ENCODE results near the gene ZNF574.
A peak's percentile ranks its signal among the peaks of the same experiment; 100 is the strongest.

ZNF574 gene

DNA sequence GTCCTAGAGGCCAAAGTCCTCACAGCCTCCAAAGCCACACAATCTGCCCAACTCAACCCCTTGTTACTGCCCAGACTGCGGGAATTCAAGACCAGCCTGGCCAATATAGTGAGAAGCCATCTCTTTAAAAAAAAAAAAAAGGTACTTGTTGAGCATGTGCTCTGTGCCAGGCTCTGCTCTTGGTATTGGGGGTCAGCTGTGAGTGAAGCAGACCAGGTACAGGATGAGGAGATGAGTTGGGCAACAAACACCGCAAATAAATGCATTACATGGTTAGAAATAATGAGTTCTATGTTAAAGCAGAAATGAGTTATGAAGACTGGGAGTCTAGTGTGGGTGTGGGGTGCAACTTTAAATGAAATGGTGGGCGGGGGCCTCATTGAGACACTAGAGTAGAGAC, 15.8 kb upstream of the ZNF574 start:
- no peak for DNase-seq

GRCh38 chr19:42062381-42062780, 13.6 kb upstream of the ZNF574 start:
- no peak for DNase-seq

DNA sequence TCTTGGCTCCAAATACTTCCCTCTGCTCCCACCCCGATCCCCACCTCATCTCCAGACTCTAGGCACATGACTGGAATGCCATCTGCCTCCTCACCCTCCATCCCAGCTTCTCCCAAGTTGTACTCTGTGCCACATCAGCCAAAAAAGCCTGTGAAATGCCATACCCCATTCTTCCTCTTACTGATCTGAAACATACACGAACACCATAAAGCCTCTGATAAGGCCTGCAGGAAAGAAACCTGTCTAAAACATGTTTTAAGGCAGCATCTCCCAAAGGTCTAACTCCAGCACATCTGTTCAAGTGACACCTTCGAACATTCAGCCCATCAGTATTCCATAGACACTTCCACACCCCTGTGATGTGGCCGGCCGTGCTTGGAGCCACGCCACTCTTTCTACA, 11.5 kb upstream of the ZNF574 start:
- DNase-seq, result no peak

DNA sequence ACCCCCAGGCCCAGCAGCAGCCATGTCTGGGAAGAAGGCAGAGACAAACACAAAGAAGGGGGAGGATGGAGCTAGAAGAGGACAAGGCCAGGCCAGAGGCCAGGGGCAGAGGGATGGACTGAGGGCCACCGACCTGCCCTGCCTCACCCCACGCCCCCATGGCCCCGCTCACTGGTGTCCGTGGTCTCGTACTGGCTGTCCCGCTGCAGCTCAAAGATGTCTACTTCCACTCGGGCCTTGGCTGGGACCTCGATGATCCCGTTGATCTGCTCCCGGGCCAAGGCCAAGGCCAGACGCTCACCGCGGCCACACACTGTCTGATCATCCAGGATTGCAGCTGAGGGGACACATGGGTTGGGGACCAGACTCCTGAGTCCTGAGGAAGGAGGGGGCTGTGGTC, 10.9 kb upstream of the ZNF574 start:
- no peak for DNase-seq

- no peak for DNase-seq
These were observed 10.5 kb upstream of the ZNF574 start for GRCh38 chr19:42065511-42065910.

- DNase-seq, result peak; percentile 76
These were observed 9.8 kb upstream of the ZNF574 start for GRCh38 chr19:42066075-42066754.

DNA sequence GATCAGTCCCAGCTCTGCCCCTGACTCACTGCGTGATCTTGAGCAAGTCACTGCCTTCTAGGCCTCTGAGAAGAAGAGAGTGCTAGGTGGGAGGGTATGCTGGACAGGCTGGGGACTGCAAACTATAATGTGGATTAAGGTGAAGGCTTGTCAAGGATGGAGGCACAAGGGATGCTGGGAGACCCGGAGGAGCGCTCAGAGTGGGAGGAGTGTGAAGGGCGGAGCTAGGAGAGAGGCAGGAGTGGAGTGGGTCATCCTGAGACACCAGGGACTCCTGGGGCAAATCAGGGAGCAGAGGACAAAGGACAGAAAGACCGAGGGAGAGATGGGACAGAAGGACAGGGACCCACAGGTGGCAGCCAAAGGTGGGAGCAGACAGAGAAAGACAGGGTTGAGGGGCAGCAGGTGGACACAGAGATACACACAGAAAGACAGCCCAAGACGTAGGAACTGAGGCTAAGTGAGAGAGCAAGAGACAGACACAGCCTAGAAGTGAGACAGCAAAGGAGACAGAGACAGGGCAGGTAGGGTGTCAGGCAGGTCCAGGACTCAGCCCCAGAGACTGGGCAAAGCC, 8.6 kb upstream of the ZNF574 start:
- DNase-seq, result no peak

- DNase-seq, result no peak
These were observed 7.6 kb upstream of the ZNF574 start for GRCh38 chr19:42068361-42068755.

DNA sequence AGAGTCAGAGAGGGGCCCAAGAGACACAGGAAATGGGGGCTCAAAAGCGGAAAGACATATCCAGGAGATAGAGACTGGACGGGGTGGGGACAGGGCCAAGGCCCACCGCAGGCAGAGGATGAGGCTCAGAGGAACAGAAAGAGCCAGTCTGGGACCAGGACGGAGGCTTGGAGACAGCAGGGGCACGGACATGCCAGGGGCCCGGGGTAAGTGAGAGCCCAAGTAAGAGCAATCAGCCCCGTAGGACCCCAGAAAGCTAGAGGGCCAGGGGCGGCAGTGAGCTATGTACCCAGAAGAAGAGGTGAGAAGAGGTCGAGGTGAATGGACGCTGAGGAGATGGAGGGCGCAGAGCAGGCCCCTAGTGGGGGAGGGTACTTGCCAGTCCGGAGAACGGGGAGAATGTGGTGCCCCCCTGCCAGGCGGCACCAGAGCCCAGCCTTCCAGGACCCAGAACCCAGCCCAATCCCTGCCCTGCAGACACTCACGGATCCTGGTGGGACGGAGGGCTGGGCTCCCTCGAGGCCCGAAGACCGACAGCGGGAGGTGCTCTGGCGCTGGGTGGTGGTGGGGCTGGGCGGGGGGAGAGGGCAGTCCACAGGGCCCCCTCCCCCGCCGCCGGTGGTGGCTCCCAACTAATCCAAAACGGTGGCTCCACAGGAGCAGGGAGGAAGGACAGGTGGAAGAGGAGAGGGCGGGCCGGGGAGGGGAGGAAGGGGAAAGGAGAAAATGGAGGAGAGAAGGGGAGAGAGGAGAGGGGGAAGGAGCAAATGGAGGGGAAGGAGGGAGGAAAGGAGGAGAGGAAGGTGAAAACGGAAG, 7.0 kb upstream of the ZNF574 start:
- no peak for DNase-seq

GRCh38 chr19:42069619-42070351, 6.2 kb upstream of the ZNF574 start, which contains the start of gene GRIK5:
TSS of gene GRIK5 (minus strand) at chr19:42070206. CDS start at chr19:42065770, 4,436 bp downstream.
- DNase-seq, result no peak

GRCh38 chr19:42071247-42071646, 4.7 kb upstream of the ZNF574 start:
- no peak for DNase-seq

- DNase-seq, result no peak
These were observed 1.2 kb upstream of the ZNF574 start for GRCh38 chr19:42074513-42075363.

DNA sequence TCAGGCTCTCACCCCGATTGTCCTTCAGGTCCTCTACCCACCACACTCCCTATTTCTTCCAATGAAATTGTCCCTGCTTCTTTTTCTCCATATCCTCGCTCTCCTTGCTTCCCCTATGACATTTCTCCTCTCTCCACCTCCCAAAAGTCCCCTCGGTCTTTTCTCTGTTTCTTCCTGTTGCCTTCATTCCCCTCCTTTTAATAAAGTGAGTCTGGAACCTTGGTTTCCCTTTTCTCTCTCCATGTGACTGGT, 676 bp upstream of the ZNF574 start:
- DNase-seq, result no peak

- no peak for DNase-seq
These were observed 496 bp downstream of the ZNF574 start for GRCh38 chr19:42076380-42076944.

GRCh38 chr19:42078058-42078457, 2.1 kb downstream of the ZNF574 start:
- no peak for DNase-seq

DNA sequence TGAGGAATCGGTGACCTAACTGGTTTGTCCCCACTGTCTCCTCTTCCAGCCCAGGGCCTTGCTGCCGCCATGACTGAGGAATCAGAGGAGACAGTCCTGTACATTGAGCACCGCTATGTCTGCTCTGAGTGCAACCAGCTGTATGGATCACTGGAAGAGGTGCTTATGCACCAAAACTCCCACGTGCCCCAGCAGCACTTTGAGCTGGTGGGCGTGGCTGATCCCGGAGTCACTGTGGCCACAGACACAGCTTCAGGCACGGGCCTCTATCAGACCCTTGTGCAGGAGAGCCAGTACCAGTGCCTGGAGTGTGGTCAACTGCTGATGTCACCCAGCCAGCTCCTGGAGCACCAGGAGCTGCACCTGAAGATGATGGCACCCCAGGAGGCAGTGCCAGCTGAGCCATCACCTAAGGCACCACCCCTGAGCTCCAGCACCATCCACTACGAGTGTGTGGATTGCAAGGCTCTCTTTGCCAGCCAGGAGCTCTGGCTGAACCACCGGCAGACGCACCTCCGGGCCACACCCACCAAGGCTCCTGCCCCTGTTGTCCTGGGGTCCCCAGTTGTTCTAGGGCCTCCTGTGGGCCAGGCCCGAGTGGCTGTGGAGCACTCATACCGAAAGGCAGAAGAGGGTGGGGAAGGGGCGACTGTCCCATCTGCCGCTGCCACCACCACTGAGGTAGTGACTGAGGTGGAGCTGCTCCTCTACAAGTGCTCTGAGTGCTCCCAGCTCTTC, 2.7 kb downstream of the ZNF574 start:
- DNase-seq, result no peak

DNA sequence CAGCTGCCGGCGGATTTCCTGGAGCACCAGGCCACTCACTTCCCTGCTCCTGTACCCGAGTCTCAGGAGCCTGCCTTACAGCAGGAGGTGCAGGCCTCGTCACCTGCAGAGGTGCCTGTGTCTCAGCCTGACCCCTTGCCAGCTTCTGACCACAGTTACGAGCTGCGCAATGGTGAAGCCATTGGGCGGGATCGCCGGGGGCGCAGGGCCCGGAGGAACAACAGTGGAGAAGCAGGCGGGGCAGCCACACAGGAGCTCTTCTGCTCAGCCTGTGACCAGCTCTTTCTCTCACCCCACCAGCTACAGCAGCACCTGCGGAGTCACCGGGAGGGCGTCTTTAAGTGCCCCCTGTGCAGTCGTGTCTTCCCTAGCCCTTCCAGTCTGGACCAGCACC, 3.3 kb downstream of the ZNF574 start:
- DNase-seq, result no peak

GRCh38 chr19:42079886-42080763, 4.2 kb downstream of the ZNF574 start:
- no peak for DNase-seq

- no peak for DNase-seq
These were observed 4.9 kb downstream of the ZNF574 start for GRCh38 chr19:42080764-42081375.

GRCh38 chr19:42081584-42082203, 5.7 kb downstream of the ZNF574 start:
- DNase-seq, result no peak

Measured in NCI-H1105 treated with DMSO at 0.1 percent for 48 hours (cell line).